Fibroblast of skin of right biceps (primary cell): ENCODE measurements around the gene VAT1L.

Experiments used
- DNase-seq: peaks from one replicate; pipeline ENCODE4 v3.0.0-alpha.2; 2013

The VAT1L gene

GRCh38 chr16:77784441-77785372 lies 3.7 kb upstream of the VAT1L start:
- no peak for DNase-seq

- DNase-seq: no peak
These were observed 3.0 kb upstream of the VAT1L start for GRCh38 chr16:77785373-77785764.

GRCh38 chr16:77786186-77786847 lies 2.0 kb upstream of the VAT1L start:
- DNase-seq: no peak

GRCh38 chr16:77787452-77787851 lies 912 bp upstream of the VAT1L start:
- DNase-seq: no peak

GRCh38 chr16:77789085-77790008 lies 983 bp downstream of the VAT1L start:
- no peak for DNase-seq

GRCh38 chr16:77790009-77790372 lies 1.6 kb downstream of the VAT1L start:
- DNase-seq: no peak

GRCh38 chr16:77790912-77791311 lies 2.5 kb downstream of the VAT1L start:
- no peak for DNase-seq

- DNase-seq: no peak
These were observed 5.1 kb downstream of the VAT1L start for GRCh38 chr16:77793417-77793816.

GRCh38 chr16:77794586-77794985 lies 6.2 kb downstream of the VAT1L start:
- DNase-seq: peak; percentile 86

- no peak for DNase-seq
These were observed 13.5 kb downstream of the VAT1L start for GRCh38 chr16:77801817-77802216.

- DNase-seq: no peak
These were observed 17.0 kb downstream of the VAT1L start for GRCh38 chr16:77805398-77805797.

- DNase-seq: no peak
These were observed 18.7 kb downstream of the VAT1L start for GRCh38 chr16:77807021-77807420.

GRCh38 chr16:77812856-77813500 lies 24.6 kb downstream of the VAT1L start:
- peak; percentile 56 for DNase-seq

GRCh38 chr16:77816293-77816692 lies 27.9 kb downstream of the VAT1L start:
- DNase-seq: peak; percentile 23

GRCh38 chr16:77820340-77820739 lies 32.0 kb downstream of the VAT1L start:
- no peak for DNase-seq

GRCh38 chr16:77822661-77823060 lies 34.3 kb downstream of the VAT1L start:
- DNase-seq: no peak

GRCh38 chr16:77823067-77823466 lies 34.7 kb downstream of the VAT1L start:
- no peak for DNase-seq

GRCh38 chr16:77825196-77825595 lies 36.8 kb downstream of the VAT1L start:
- DNase-seq: no peak

GRCh38 chr16:77827032-77827431 lies 38.7 kb downstream of the VAT1L start:
- DNase-seq: no peak

- peak; percentile 93 for DNase-seq
These were observed 45.7 kb downstream of the VAT1L start for GRCh38 chr16:77833921-77834634.

GRCh38 chr16:77834635-77835540 lies 46.5 kb downstream of the VAT1L start:
- DNase-seq: peak; percentile 98
